D721Med (cell line): ENCODE results near the gene TWF1.
"Not testable (repeated sequence)": the region's sequence is repeated elsewhere in the genome, so short reads cannot be mapped to it uniquely, and the experiment has no call there.

Source experiments
- DNase-seq: peaks from one replicate; pipeline ENCODE4 v3.0.0; 2011; ENCODE audit warnings: low spot score; ENCODE audit not compliant: insufficient read length
- FAIRE-seq: peaks from 2 replicates; lab custom pipeline; 2011; peaks lifted over from hg19 to GRCh38; lab: Jason Lieb, UNC
- CTCF ChIP-seq: IDR thresholded peaks from 2 replicates; pipeline ENCODE4 v1.5.1; 2012; ENCODE audit warnings: mild to moderate bottlenecking, control low read depth; ENCODE audit not compliant: insufficient read depth; ENCODE audit errors: missing control alignments

The TWF1 gene

DNA sequence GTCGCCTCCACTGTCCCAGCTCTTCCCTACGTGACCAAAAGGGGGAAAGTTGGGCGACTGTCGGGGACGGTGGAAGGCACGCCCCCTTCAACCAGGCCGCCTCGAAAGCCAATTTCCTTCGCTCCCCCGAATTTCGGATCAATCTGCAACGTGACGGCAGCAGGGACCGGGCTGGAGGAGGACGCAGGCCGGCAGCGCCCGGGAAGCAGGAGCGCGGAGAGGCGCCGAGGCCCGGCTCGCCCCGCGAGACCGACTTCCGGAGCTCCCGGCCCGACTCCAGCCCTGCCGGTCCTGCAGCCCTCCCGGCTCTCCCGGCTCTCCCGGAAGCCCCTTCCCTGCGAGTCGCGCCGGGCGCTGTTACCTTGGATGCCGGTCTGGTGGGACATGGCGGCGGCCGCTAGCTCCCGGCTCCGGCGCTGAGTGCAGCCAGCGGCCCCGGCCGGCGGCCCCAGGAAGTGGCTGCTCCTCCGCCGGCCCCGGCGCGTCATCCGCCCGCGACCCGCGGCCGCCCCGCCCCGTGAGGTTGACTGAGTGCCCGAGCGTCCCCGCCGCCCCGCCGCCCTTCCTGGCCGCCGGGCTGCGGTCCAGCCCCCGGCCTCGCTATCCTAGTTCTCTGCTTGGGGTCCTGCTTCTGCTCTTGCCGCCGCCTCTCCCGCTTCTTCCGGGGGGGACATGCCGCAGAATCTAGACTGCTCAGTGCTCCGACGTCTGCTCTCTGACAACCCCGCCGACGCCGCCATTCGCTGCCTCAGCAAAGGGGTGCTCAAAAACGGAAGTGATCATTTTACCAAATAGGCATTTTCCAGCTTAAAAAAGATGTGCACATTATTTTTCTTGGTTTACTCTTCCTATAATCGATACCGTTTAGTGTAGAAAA lies at the start of gene TWF1:
Gene TWF1, minus strand, starts transcription at position 458 of the 877 bp plus-strand sequence. Its CDS starts 72 bp downstream, at position 386.
- TF ChIP-seq CTCF = no peak
- FAIRE-seq (no peak), DNase-seq (peak; percentile 23)

DNA sequence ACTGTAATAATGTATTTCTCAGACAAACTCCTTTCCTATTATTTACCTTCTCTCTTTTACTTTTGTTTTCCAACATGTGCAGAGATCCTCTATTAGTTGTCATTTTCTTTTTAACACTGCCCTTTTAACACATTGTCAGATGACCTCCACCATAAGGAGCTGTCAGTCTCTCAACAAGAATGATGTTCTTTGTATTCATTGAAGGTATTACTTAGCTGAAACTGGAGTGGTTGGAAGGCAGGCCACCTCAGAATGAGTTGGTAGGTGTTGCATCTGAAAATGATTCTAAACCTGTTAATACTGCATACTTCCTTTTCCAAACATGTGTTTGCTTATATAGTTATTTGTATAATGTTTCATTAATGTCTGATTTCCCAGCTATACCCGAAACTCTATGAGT lies 46.6 kb upstream of the TWF1 start:
- FAIRE-seq (no peak), DNase-seq (no peak)
- TF ChIP-seq CTCF = no peak

DNA sequence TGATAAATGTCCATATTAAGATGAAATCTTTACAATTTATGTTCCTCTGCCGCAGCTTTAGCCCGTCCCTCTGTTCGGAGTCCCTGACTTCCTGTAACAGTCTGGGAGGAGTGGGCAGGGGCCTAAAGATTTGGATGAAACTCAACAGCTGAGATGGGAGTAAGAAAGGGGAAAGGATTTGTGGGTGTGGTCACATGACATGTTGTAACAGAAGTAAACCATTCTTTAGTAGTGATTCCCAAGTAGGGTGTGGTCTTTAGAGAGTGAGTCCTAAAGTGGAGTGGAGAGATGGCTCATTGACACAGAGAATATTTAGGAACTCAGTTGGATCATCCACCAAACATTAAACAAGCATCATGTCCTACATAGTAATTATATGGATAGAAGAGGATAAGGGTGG lies 42.7 kb upstream of the TWF1 start:
- DNase-seq (no peak), FAIRE-seq (no peak)
- no peak for TF ChIP-seq CTCF

DNA sequence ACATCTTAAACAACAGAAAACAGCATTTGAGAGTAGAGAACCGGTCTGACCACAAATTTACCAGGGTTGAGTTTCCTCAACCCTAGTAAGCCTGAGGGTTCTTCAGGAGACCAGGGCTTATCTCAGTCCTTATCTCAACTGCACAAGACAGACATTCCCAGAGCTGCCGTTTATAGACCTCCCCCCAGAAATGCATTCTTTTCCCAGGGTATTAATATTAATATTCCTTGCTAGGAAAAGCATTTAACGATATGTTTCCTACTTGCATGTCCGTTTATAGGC lies 42.0 kb upstream of the TWF1 start:
- DNase-seq (no peak), FAIRE-seq (no peak)
- no peak for TF ChIP-seq CTCF

DNA sequence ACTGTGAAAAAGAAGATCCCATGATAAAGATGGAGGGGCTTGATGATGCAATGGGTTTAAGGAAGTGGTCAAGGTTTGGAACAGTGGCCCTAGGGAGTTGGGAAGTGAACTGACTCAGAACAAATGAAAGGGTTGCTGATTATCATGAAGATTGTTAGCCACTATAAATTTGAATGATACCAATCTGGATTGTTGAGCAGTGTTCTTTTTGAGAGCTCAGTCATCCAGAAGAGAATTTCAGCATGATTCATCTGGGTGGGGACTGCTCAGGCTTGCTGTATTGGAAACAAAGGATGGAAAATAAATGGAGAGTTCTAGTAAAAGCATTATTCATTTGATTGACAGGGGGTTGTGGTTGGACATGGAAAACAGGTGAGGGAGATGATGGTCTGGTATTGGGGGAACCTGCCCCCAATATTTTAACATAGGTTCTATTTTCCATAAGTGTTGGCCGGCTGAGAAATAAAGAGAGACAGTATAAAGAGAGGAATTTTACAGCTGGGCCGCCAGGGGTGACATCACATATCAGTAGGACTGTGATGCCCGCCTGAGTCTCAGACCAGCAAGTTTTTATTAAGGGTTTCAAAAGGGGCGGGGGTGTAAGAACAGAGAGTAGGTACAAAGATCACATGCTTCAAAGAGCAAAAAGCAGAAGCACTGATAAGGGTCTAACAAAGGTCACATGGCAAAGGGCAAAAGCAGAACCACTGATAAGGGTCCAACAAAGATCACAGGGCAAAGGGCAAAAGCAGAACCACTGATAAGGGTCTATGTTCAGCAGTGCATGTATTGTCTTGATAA lies 41.5 kb upstream of the TWF1 start:
- FAIRE-seq = not testable (repeated sequence)

GRCh38 chr12:43842259-43842658 lies 36.1 kb upstream of the TWF1 start:
- FAIRE-seq (no peak), DNase-seq (no peak)
- TF ChIP-seq CTCF = no peak

More for the DNA sequence above, 41.5 kb upstream of the TWF1 start:
- DNase-seq = not testable (repeated sequence)

- DNase-seq = no peak
- no peak for TF ChIP-seq CTCF
- FAIRE-seq = peak; percentile 16
Observed at GRCh38 chr12:43841253-43841652, 35.1 kb upstream of the TWF1 start.
